NCI-H748 (cell line): ENCODE measurements around the gene EPN2.

ENCODE experiments used
- DNase-seq: peaks from one replicate; lab custom pipeline; 2025; ENCODE audit not compliant: unreplicated experiment; lab: John Stamatoyannopoulos, UW

EPN2 gene

GRCh38 chr17:19327031-19327783 is 90.0 kb downstream of the EPN2 start:
- DNase-seq: no peak

- no peak for DNase-seq
Observed at GRCh38 chr17:19328441-19329061, 91.4 kb downstream of the EPN2 start.

GRCh38 chr17:19329136-19329535 is 92.0 kb downstream of the EPN2 start:
- no peak for DNase-seq

GRCh38 chr17:19329839-19330238 is 92.7 kb downstream of the EPN2 start:
- no peak for DNase-seq

- no peak for DNase-seq
Observed at GRCh38 chr17:19330271-19330670, 93.1 kb downstream of the EPN2 start.

GRCh38 chr17:19331134-19331533 is 94.0 kb downstream of the EPN2 start:
- DNase-seq: no peak

GRCh38 chr17:19331543-19332245 is 94.5 kb downstream of the EPN2 start:
- no peak for DNase-seq

- peak; percentile 26 for DNase-seq
Observed at GRCh38 chr17:19332371-19333131, 95.4 kb downstream of the EPN2 start.

GRCh38 chr17:19333132-19333440 is 95.9 kb downstream of the EPN2 start:
- no peak for DNase-seq

GRCh38 chr17:19333736-19334290 is 96.6 kb downstream of the EPN2 start:
- DNase-seq: no peak

GRCh38 chr17:19334331-19334730 is 97.2 kb downstream of the EPN2 start:
- no peak for DNase-seq

GRCh38 chr17:19335951-19336631 is 98.9 kb downstream of the EPN2 start:
- DNase-seq: no peak

- DNase-seq: no peak
Observed at GRCh38 chr17:19336938-19337711, 100.0 kb downstream of the EPN2 start.

- DNase-seq: no peak
Observed at GRCh38 chr17:19337712-19338023, 100.5 kb downstream of the EPN2 start.

GRCh38 chr17:19338031-19338990 is 101.1 kb downstream of the EPN2 start:
- DNase-seq: peak; percentile 36

- DNase-seq: no peak
Observed at GRCh38 chr17:19339341-19339815, 102.2 kb downstream of the EPN2 start.

- no peak for DNase-seq
Observed at GRCh38 chr17:19341211-19341631, 104.1 kb downstream of the EPN2 start.

GRCh38 chr17:19341641-19342610 is 104.8 kb downstream of the EPN2 start:
- DNase-seq: no peak
